ENCODE data around the gene UBQLN1.
"Not testable (repeated sequence)": the region's sequence is repeated elsewhere in the genome, so short reads cannot be mapped to it uniquely, and the experiment has no call there.

The UBQLN1 gene

GRCh38 chr9:83707768-83708514 lies at the start of gene UBQLN1:
UBQLN1 (minus strand) TSS chr9:83707958; CDS start chr9:83707679, 279 bp downstream.
- peak; percentile 93 for DNase-seq

GRCh38 chr9:83754383-83754977 lies 46.7 kb upstream of the UBQLN1 start:
- no peak for DNase-seq

- no peak for DNase-seq
Observed at GRCh38 chr9:83749706-83750105, 41.9 kb upstream of the UBQLN1 start.

- DNase-seq = no peak
Observed at GRCh38 chr9:83744206-83744605, 36.4 kb upstream of the UBQLN1 start.

GRCh38 chr9:83733739-83734138 lies 26.0 kb upstream of the UBQLN1 start:
- no peak for DNase-seq

GRCh38 chr9:83728591-83729368 lies 21.0 kb upstream of the UBQLN1 start:
- not testable (repeated sequence) for DNase-seq

GRCh38 chr9:83724436-83724835 lies 16.7 kb upstream of the UBQLN1 start:
- DNase-seq = no peak

- no peak for DNase-seq
Observed at GRCh38 chr9:83722726-83723495, 15.2 kb upstream of the UBQLN1 start.

GRCh38 chr9:83721509-83721908 lies 13.8 kb upstream of the UBQLN1 start:
- DNase-seq = no peak

- DNase-seq = no peak
Observed at GRCh38 chr9:83715794-83716193, 8.0 kb upstream of the UBQLN1 start.

- no peak for DNase-seq
Observed at GRCh38 chr9:83715221-83715620, 7.5 kb upstream of the UBQLN1 start.

GRCh38 chr9:83714329-83714728 lies 6.6 kb upstream of the UBQLN1 start:
- no peak for DNase-seq

- no peak for DNase-seq
Observed at GRCh38 chr9:83708515-83709158, 879 bp upstream of the UBQLN1 start.

GRCh38 chr9:83707518-83707767 lies 315 bp downstream of the UBQLN1 start:
- DNase-seq = peak; percentile 70

- DNase-seq = no peak
Observed at GRCh38 chr9:83706676-83707517, 861 bp downstream of the UBQLN1 start.

GRCh38 chr9:83705219-83705651 lies 2.5 kb downstream of the UBQLN1 start:
- DNase-seq = not testable (repeated sequence)

GRCh38 chr9:83701769-83702168 lies 6.0 kb downstream of the UBQLN1 start:
- DNase-seq = no peak

- DNase-seq = no peak
Observed at GRCh38 chr9:83701286-83701685, 6.5 kb downstream of the UBQLN1 start.

- no peak for DNase-seq
Observed at GRCh38 chr9:83699615-83700014, 8.1 kb downstream of the UBQLN1 start.

- no peak for DNase-seq
Observed at GRCh38 chr9:83698976-83699585, 8.7 kb downstream of the UBQLN1 start.

GRCh38 chr9:83691492-83691891 lies 16.3 kb downstream of the UBQLN1 start:
- DNase-seq = no peak
